HG02588 (cell line): Measurements from ENCODE around the gene ABHD15.
"Not testable (repeated sequence)": the region's sequence is repeated elsewhere in the genome, so short reads cannot be mapped to it uniquely, and the experiment has no call there.

ENCODE experiments used
- ATAC-seq: cut with Tn5 transposase; IDR thresholded peaks from one replicate; pipeline ENCODE4 v1.9.1; 2021; ENCODE audit warnings: mild to moderate bottlenecking, moderate library complexity; ENCODE audit not compliant: unreplicated experiment

Gene ABHD15

GRCh38 chr17:29571883-29572681, 5.2 kb upstream of the ABHD15 start:
- ATAC-seq = no peak

GRCh38 chr17:29571486-29571882, 4.6 kb upstream of the ABHD15 start:
- ATAC-seq = no peak

GRCh38 chr17:29570521-29570920, 3.7 kb upstream of the ABHD15 start:
- no peak for ATAC-seq

GRCh38 chr17:29569245-29569950, 2.6 kb upstream of the ABHD15 start:
- ATAC-seq = no peak

GRCh38 chr17:29568331-29569244, 1.8 kb upstream of the ABHD15 start, which contains the start of gene TP53I13:
TSS of gene TP53I13 (plus strand) at chr17:29568701. CDS start at chr17:29568759, 58 bp downstream.
- ATAC-seq = peak; percentile 36

GRCh38 chr17:29567554-29568330, 905 bp upstream of the ABHD15 start:
- peak; percentile 28 for ATAC-seq

DNA sequence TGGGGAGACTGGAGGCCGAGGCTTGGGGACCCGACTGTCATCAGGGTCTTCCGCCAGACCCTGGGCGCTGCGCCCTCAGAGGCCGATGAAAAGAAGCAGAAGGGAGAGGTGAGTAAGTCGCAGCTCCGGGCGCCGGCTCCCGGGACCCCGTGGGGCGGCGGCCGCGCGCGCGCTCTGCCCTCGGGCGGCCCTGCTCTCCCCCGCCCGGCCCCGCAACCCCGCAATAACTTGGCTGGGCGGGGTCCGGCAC, 392 bp upstream of the ABHD15 start:
- ATAC-seq = peak; percentile 12

GRCh38 chr17:29565643-29566472, 979 bp downstream of the ABHD15 start:
- ATAC-seq = no peak

- ATAC-seq = no peak
Observed at GRCh38 chr17:29563816-29564215, 3.0 kb downstream of the ABHD15 start.

DNA sequence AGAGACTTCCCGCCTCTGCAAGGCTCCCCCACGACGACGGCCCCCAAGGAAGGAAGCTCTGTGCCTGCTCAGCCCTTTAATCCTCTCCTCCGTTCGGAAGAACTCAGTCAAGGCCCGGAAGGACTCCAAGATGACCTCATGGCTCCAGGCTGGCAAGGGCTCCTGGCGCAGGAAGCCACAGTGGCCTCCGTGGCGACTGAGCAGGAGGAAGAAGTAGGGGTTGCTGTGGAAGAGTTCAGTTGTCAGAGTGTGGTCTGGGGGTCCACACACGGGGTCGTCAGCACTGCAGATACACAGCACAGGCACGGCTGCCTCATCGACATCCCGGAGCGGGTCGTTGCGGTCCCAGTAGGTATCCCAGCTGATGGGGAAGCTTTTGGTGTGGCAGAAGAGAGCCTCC, 4.2 kb downstream of the ABHD15 start:
- no peak for ATAC-seq

- ATAC-seq = no peak
Observed at GRCh38 chr17:29561554-29562517, 5.0 kb downstream of the ABHD15 start.

DNA sequence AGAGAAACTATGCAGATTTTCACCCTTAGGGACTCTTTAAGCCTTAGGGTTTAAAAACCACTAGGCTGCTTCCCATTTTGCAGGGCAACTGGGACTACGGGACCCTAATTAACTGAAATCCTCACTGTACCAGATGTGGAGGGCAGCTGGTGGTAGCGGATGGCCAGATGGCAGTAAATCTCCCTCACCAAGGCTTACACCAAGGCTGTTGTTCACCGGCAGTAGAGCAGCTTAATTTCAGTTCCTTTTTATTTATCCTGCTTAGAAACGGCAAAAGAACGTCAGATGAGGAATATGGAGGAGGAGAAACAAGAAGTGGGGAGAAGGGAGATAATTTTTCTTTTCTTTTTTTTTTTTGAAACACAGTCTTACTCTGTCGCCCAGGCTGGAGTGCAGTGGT, 6.5 kb downstream of the ABHD15 start:
- ATAC-seq = no peak

GRCh38 chr17:29559640-29560039, 7.2 kb downstream of the ABHD15 start:
- no peak for ATAC-seq

GRCh38 chr17:29558139-29558538, 8.7 kb downstream of the ABHD15 start:
- ATAC-seq = not testable (repeated sequence)

DNA sequence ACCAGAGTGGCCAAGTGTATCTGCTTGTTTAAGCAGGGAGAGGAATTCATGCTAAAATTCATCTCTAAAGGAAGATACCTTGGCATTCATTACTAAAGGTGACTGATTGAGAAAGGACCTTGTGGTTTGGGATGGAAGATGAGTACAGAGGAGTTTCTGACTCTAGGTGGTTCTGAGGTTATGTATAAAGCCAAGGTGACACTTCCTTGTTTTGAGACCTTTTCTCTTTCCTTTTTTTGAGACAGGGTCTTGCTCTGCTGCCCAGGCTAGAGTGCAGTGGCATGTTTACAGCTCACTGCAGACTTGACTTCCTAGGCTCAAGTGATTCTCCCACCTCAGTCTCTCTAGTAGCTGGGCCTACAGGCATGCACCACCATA, 9.1 kb downstream of the ABHD15 start:
- ATAC-seq = no peak

DNA sequence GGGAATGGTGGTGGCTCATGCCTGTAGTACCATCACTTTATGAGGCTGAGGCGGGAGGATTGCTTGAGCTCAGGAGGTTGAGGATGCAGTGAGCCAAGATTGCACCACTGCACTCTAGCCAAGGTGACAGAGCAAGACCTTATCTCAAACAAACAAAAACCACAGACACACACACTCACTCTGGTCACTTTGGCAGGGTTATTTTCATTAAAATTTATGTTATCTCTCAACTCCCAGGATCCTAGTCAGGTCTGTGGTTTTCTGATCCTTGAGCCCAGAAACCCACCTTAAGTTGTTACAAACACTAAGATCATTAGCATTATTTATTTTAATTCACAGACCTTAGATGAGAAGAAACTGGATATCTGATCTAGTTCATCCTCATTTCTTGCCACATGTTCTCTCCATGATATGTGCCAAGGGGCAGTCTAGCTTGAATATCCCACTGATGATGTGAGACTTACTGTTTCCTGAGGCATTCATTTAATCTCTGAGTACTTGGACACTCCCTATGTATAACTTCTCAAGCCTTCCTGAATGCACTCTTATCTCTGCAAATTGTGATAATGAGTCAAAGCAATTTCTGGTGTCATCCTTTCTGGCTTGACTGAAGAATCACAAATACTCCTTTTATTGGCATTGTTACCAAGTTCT, 9.6 kb downstream of the ABHD15 start:
- ATAC-seq = no peak

DNA sequence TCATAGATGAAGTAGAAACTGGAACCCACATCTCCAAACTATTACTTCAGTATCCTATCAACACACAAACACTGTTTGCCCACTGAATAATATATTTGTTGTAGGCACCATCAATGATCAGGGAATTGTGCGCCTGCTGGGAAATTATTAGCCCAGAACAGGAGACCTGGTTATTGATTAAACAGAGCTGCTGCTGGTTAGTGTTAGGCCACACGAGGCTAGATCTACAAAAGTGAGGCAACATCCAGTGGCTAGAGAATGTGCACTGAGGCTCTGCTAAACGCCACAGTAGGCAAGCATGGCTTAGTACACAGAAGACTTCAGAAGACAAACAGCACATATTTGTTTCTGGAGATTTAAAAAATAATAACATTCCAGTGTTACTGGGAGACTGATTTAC, 11.0 kb downstream of the ABHD15 start:
- no peak for ATAC-seq
